Endothelial cell of umbilical vein (primary cell): ENCODE data around the gene MRPS12. TPM values are rescaled to one million over a fixed set of nuclear protein-coding genes. Genes with fewer than 3 reads are reported as not detected.

ENCODE experiments used
- BruUV-seq: library from RNA; stranded (reverse); fragments of 400-500 nt; replicated peaks from 2 replicates; lab custom pipeline; 2021; lab: Mats Ljungman, UMichigan
- CTCF ChIA-PET: fragments of 300-600, 350-600 bp; sonication (Branson Sonifier 250); formaldehyde crosslinking; loops from one replicate; lab custom pipeline; 2021; ENCODE audit warnings: antibody characterized with exemption, inconsistent platforms; lab: Charles Lee
- POLR2A ChIA-PET: fragments of 300-600, 350-600 bp; sonication (Branson Sonifier 250); formaldehyde crosslinking; loops from one replicate; lab custom pipeline; 2021; ENCODE audit warnings: antibody characterized with exemption, inconsistent platforms; lab: Charles Lee
- DNase-seq: peaks from one replicate; pipeline ENCODE4 v3.0.0-alpha.2; 2011; ENCODE audit warnings: low read depth, low spot score
- FAIRE-seq: peaks from 2 replicates; lab custom pipeline; 2011; peaks lifted over from hg19 to GRCh38; lab: Jason Lieb, UNC
- H2AFZ ChIP-seq: 2 replicates; pipeline ENCODE4 v1.6.0; 2012; ENCODE audit warnings: low read depth, low read length, control low read depth, inconsistent platforms
- H3K27ac ChIP-seq: 2 replicates; pipeline ENCODE4 v1.5.1; 2011; ENCODE audit warnings: low read depth, mild to moderate bottlenecking, control low read depth, low read length, moderate library complexity; ENCODE audit not compliant: insufficient read depth
- H3K27me3 ChIP-seq, 2 experiments: 2 replicates each; pipeline versions ENCODE4 v1.6.0 to v1.6.1; 2011; ENCODE audit warnings: low read length in 2 of 2, mixed read lengths in 1 of 2; ENCODE audit not compliant: control insufficient read depth in 2 of 2, insufficient read depth in 2 of 2
- H3K36me3 ChIP-seq, 2 experiments: 2 replicates in 1 of 2; 3 replicates in 1 of 2; pipeline ENCODE4 v1.5.1; 2011; ENCODE audit warnings: low read length in 2 of 2, mild to moderate bottlenecking in 1 of 2, moderate library complexity in 1 of 2; ENCODE audit not compliant: control insufficient read depth in 2 of 2, insufficient read depth in 2 of 2; ENCODE audit errors: extremely low read depth in 1 of 2
- H3K4me1 ChIP-seq: 3 replicates; pipeline ENCODE4 v1.5.1; 2011; ENCODE audit warnings: mild to moderate bottlenecking, low read length; ENCODE audit not compliant: control insufficient read depth, insufficient read depth; ENCODE audit errors: extremely low read depth
- H3K4me2 ChIP-seq: 2 replicates; pipeline ENCODE4 v1.6.1; 2011; ENCODE audit warnings: low read length, control low read depth, mixed read lengths; ENCODE audit not compliant: insufficient read depth
- H3K4me3 ChIP-seq, 3 experiments: fragments of 200-600 bp in 1 of 3; sonication (generic), shearing (Covaris generic) in 1 of 3; replicated peaks in 1 of 3; 2 replicates each; pipeline ENCODE4 v1.5.1; 2011 to 2016; ENCODE audit warnings: control low read depth in 3 of 3, low read length in 3 of 3, mild to moderate bottlenecking in 2 of 3, inconsistent platforms in 1 of 3, low read depth in 1 of 3, moderate library complexity in 1 of 3; ENCODE audit not compliant: insufficient read depth in 1 of 3
- H3K79me2 ChIP-seq: 2 replicates; pipeline ENCODE4 v1.6.0; 2012; ENCODE audit warnings: low read length, inconsistent platforms; ENCODE audit not compliant: control insufficient read depth, insufficient read depth
- H3K9ac ChIP-seq: replicated peaks from 2 replicates; pipeline ENCODE3; 2011; ENCODE audit warnings: low read length, control low read depth; ENCODE audit not compliant: insufficient read depth; ENCODE audit errors: extremely low read depth
- H3K9me1 ChIP-seq: replicated peaks from 3 replicates; pipeline ENCODE4 v1.6.0; 2011; ENCODE audit warnings: mild to moderate bottlenecking, low read length; ENCODE audit not compliant: control insufficient read depth, insufficient read depth; ENCODE audit errors: extremely low read depth
- H3K9me3 ChIP-seq: replicated peaks from 2 replicates; pipeline ENCODE4 v1.5.1; 2012; ENCODE audit warnings: low read length, inconsistent platforms; ENCODE audit not compliant: control insufficient read depth, insufficient read depth
- H4K20me1 ChIP-seq: replicated peaks from 2 replicates; pipeline ENCODE3; 2011; ENCODE audit warnings: mild to moderate bottlenecking, low read length; ENCODE audit not compliant: control insufficient read depth, insufficient read depth; ENCODE audit errors: extremely low read depth
- EZH2 ChIP-seq: IDR thresholded peaks from 2 replicates; pipeline ENCODE4 v1.6.1; 2012; ENCODE audit warnings: borderline replicate concordance, low read depth, mild to moderate bottlenecking, moderate library complexity, low read length, inconsistent platforms; ENCODE audit not compliant: severe bottlenecking
- FOS ChIP-seq: IDR thresholded peaks from 2 replicates; pipeline ENCODE4 v1.6.1; 2011; ENCODE audit warnings: mild to moderate bottlenecking, low read length, moderate library complexity, borderline replicate concordance; ENCODE audit not compliant: insufficient read depth
- GATA2 ChIP-seq: IDR thresholded peaks from 2 replicates; pipeline ENCODE4 v1.7.0; 2011; ENCODE audit warnings: low read depth, mild to moderate bottlenecking, moderate library complexity, mixed read lengths, low read length; ENCODE audit not compliant: insufficient read length, insufficient read depth
- JUN ChIP-seq: IDR thresholded peaks from 2 replicates; pipeline ENCODE4 v1.6.1; 2011; ENCODE audit warnings: borderline replicate concordance, low read depth; ENCODE audit not compliant: insufficient read length, insufficient read depth
- MYC ChIP-seq: IDR thresholded peaks from one replicate; pipeline ENCODE4 v1.6.1; 2011; ENCODE audit warnings: mild to moderate bottlenecking, low read depth, low read length
- POLR2A ChIP-seq: IDR thresholded peaks from 2 replicates; pipeline ENCODE4 v1.6.1; 2012; ENCODE audit warnings: low read depth, mild to moderate bottlenecking, control low read depth, low read length
- POLR2AphosphoS5 ChIP-seq: IDR thresholded peaks from 2 replicates; pipeline ENCODE4 v1.6.1; 2012; ENCODE audit warnings: low read depth, mild to moderate bottlenecking, control low read depth, low read length, moderate library complexity; ENCODE audit not compliant: insufficient read depth
- dilution Hi-C: fragments of 300-500 bp; cut with MboI; formaldehyde crosslinking; loops from one replicate; pipeline ENCODE4 v1.15.0; 2019; ENCODE audit warnings: low sequenced_read_pairs; ENCODE audit not compliant: extremely low pct_ligation_motif_present
- intact Hi-C: fragments of 100-400 bp; cut with micrococcal nuclease; formaldehyde crosslinking; loops from one replicate; pipeline ENCODE4 v1.10.0; 2022
- polyA plus RNA-seq, 4 experiments: library from polyadenylated mRNA; depleted of rRNA in 3 of 4; stranded (reverse) in 3 of 4; unstranded in 1 of 4; fragments of >200 nt; gene quantifications; 2 replicates each; pipeline versions ENCODE4 v1.2.1 to v1.2.3, GENCODE V29; 2011 to 2012; ENCODE audit warnings: missing spikeins in 1 of 4
- total RNA-seq: library from RNA; stranded (reverse); gene quantifications from 2 replicates; pipeline ENCODE4 v1.2.3, GENCODE V29; 2021
- TF ChIP-seq, protein P1 (sequence below): IDR thresholded peaks from 2 replicates; pipeline ENCODE4 v1.6.1; 2011; ENCODE audit not compliant: insufficient read depth, insufficient read length
- TF ChIP-seq, protein P2 (sequence below), 2 donors: IDR thresholded peaks; 1 replicate in 1 of 2; 2 replicates in 1 of 2; pipeline ENCODE4 v1.5.1; 2011; ENCODE audit warnings: low read length in 2 of 2, mild to moderate bottlenecking in 2 of 2, moderate library complexity in 2 of 2, control low read depth in 1 of 2, inconsistent platforms in 1 of 2, low read depth in 1 of 2; ENCODE audit not compliant: insufficient read depth in 1 of 2; ENCODE audit errors: extremely low read depth in 1 of 2

Gene MRPS12
- total and polyA plus RNA-seq, 2 donors (not counting 3 experiments of a cell fraction or from before 2014, with no cell fraction given): 49.3 to 86.3 TPM

DNA sequence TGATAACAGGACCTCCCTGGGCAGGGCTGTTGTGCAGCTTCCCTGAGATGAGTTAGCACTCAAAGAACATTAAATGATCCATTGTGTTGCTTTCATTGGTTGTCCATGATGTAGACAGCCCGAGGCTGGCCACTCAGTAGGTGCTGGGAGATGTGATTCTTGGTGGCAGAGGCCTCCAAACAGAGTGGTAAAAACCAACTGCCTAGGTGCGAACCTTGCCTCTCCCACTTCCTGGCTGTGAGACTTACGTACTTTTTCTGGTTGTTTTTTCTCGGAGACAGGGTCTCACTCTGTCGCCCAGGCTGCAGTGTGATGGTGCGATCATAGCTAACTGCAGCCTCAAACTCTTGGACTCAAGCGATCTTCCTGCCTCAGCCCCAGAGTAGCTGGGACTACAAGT, 6.4 kb upstream of the MRPS12 start:
- Histone ChIP-seq H4K20me1 (no peaks in the 10 kb centered on the region), H3K4me2 (no peak overlapping the region), H3K9me3 (no peaks in the 10 kb centered on the region), H3K79me2 (peaks cover 5% of the 10 kb centered on the region), H3K9me1 (no peaks in the 10 kb centered on the region), H3K27me3 (no peaks in the 10 kb centered on the region), H3K9ac (no peak overlapping the region), H2AFZ (no peak overlapping the region), H3K36me3 (peaks cover 4 to 10% of the 10 kb centered on the region in 2 experiments), H3K4me3 (no peak overlapping the region), H3K4me1 (peaks cover 3% of the 10 kb centered on the region), H3K27ac (no peak overlapping the region)
- intact Hi-C loops: no loop called here
- no TSS peak for BruUV-seq
- TF ChIP-seq EZH2 (no peak), GATA2 (no peak), FOS (no peak), JUN (no peak), POLR2AphosphoS5 (no peak), MYC (no peak), POLR2A (no peak)
- TF ChIP-seq, protein P1, sequence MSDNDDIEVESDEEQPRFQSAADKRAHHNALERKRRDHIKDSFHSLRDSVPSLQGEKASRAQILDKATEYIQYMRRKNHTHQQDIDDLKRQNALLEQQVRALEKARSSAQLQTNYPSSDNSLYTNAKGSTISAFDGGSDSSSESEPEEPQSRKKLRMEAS: no peak
- TF ChIP-seq, protein P2, sequence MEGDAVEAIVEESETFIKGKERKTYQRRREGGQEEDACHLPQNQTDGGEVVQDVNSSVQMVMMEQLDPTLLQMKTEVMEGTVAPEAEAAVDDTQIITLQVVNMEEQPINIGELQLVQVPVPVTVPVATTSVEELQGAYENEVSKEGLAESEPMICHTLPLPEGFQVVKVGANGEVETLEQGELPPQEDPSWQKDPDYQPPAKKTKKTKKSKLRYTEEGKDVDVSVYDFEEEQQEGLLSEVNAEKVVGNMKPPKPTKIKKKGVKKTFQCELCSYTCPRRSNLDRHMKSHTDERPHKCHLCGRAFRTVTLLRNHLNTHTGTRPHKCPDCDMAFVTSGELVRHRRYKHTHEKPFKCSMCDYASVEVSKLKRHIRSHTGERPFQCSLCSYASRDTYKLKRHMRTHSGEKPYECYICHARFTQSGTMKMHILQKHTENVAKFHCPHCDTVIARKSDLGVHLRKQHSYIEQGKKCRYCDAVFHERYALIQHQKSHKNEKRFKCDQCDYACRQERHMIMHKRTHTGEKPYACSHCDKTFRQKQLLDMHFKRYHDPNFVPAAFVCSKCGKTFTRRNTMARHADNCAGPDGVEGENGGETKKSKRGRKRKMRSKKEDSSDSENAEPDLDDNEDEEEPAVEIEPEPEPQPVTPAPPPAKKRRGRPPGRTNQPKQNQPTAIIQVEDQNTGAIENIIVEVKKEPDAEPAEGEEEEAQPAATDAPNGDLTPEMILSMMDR (IDR thresholded peaks at IDR 0.05; ENCODE audit: extremely low read depth in 1 of 2, insufficient read depth in 1 of 2, low read depth in 1 of 2, low read length in 2 of 2): no peak
- DNase-seq (no peak), FAIRE-seq (no peak)
- POLR2A ChIA-PET: interaction anchor here (0.7 kb wide), 1 partner anchor 529 kb away, joined by 5 read pairs; no protein-coding TSS in a partner anchor
- dilution Hi-C loops: no loop called here
- CTCF ChIA-PET: no interaction called here
